HEK293T (cell line): ENCODE measurements around the gene ERFL.

Experiments
- ELF4 ChIP-seq: fragments of 450-650 bp; IDR thresholded peaks from 2 replicates; pipeline ENCODE4 v1.6.1; 2017; ENCODE audit warnings: antibody characterized with exemption
- FOXK2 ChIP-seq: fragments of 450-650 bp; IDR thresholded peaks from 2 replicates; pipeline ENCODE4 v1.6.1; 2016; ENCODE audit warnings: mild to moderate bottlenecking
- NFRKB ChIP-seq: fragments of 450-650 bp; IDR thresholded peaks from 2 replicates; pipeline ENCODE4 v1.6.1; 2016; ENCODE audit warnings: mild to moderate bottlenecking, moderate library complexity
- SP1 ChIP-seq: fragments of 450-650 bp; IDR thresholded peaks from 2 replicates; pipeline ENCODE4 v1.6.1; 2017
- SUZ12 ChIP-seq: fragments of 450-650 bp; IDR thresholded peaks from 2 replicates; pipeline ENCODE4 v1.6.1; 2016; ENCODE audit warnings: mild to moderate bottlenecking
- TARDBP ChIP-seq: fragments of 450-650 bp; IDR thresholded peaks from 2 replicates; pipeline ENCODE4 v1.6.1; 2016

DNA sequence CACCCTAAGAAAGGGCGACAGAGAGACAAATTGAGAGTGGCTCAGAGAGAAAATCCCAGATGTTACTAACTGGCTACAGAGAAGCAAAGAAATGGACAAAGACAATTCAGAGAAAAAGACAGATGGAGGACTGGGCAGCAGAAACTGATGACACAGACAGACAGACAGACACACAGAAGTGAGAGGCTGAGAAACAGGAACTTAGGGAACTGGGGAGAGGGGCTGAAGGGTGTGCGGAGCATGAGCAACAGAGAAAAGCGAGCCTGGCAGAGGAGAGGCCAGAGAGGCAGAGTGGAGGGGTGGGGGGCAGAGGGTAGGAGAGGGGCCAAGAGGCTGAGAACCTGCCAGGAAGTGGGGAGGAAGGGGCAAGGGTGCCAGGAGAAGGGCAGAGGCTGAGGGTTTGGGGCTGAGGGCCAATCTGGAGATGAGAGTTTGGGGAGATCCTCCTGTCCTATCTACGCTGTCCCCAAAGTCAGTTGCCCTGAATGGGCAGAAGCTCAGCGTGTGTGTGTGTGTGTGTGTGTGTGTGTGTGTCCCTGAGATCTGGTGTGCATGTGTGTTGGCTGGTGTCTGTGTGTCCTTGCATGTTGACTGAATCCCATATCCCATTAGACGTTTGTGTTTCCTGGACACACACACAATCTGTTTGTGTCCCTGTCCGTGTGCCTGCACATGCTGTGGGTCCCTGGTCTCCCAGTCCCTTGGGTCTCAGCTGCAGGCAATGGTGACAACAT lies 5.6 kb upstream of the ERFL start:
- TF ChIP-seq FOXK2 (no peak), TARDBP (no peak), NFRKB (no peak), ELF4 (no peak), SUZ12 (no peak), SP1 (no peak)
